ENCODE measurements around the gene PSME1.
"Not testable (repeated sequence)": the region's sequence is repeated elsewhere in the genome, so short reads cannot be mapped to it uniquely, and the experiment has no call there.

PSME1 gene

DNA sequence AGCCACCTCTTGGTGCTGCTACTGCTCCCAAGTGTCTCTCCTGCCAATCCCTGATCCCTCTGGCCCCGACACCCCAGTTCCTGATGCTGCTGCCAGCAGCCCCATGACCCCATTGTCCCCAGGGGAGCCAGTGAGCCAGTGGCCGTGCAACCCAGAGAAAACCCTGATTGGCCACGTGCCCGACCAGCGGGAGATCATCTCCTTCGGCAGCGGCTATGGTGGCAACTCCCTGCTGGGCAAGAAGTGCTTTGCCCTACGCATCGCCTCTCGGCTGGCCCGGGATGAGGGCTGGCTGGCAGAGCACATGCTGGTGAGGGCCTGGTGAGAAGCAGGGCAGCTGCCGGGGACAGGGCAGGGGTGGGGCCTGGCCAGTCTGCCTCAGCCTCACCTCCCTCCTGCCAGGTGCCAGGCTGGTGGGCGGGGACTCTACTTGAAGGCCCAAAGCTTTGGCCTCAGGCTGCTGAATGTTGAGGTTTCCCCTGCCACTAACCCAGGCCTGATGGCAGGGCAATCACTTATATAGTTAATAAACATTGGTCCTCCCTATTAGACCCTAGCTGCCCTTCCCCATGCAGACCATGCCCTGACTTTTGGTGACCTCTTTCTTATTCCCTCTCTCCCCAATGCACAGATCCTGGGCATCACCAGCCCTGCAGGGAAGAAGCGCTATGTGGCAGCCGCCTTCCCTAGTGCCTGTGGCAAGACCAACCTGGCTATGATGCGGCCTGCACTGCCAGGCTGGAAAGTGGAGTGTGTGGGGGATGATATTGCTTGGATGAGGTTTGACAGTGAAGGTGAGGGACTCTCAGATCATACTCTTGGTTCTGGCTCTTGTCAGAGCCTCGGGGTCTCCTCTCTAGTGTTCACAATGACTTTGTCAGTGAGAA lies 36.8 kb upstream of the PSME1 start:
- TF ChIP-seq, protein P1, sequence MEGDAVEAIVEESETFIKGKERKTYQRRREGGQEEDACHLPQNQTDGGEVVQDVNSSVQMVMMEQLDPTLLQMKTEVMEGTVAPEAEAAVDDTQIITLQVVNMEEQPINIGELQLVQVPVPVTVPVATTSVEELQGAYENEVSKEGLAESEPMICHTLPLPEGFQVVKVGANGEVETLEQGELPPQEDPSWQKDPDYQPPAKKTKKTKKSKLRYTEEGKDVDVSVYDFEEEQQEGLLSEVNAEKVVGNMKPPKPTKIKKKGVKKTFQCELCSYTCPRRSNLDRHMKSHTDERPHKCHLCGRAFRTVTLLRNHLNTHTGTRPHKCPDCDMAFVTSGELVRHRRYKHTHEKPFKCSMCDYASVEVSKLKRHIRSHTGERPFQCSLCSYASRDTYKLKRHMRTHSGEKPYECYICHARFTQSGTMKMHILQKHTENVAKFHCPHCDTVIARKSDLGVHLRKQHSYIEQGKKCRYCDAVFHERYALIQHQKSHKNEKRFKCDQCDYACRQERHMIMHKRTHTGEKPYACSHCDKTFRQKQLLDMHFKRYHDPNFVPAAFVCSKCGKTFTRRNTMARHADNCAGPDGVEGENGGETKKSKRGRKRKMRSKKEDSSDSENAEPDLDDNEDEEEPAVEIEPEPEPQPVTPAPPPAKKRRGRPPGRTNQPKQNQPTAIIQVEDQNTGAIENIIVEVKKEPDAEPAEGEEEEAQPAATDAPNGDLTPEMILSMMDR (conservative IDR thresholded peaks at IDR 0.05; ENCODE audit: low read depth, low read length), result no peak
- no peak overlapping the region for H3K4me3 ChIP-seq (ENCODE audit: low read length)
- no peak for DNase-seq (ENCODE audit: low read depth)

DNA sequence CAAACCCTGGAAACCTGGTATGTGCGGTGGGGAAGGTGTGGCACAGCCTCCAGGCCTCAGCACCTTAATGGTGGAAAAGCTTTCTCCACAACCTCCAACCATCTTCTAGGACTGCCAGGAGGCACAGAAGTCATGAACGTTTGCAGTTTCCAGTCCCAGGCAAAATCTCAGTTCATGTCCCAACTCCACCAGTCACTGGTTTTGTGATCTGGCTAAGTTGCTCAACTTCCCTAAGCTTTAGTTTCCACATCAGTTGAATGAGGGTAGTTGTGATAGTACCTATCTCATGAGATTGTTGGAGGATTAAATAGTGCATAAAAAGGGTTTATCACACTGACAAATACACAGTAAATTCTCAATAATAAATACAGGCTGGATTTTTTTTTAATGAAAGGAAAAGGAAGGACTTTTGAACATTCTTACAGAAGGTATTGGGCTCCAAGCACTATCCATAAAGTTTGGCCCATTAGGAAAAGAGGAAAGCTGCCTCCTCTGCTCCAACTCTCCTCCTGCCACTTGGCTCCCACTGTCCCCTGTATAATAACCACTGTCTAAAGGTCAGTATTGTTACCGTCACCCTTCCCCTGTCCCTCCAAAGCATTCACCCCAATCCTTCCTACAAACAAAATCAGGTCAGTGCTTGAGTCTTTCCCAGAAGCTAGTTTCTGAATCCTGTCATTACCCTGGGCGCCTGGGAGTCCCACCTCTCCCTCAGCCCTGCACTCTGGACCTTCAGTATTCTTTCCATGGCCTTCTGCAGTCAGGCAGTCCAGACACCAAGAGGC lies 35.6 kb upstream of the PSME1 start:
- H3K4me3 ChIP-seq (ENCODE audit: low read length), result no peak overlapping the region
- TF ChIP-seq, protein P1 (conservative IDR thresholded peaks at IDR 0.05; ENCODE audit: low read depth, low read length), result no peak
- no peak for DNase-seq (ENCODE audit: low read depth)

DNA sequence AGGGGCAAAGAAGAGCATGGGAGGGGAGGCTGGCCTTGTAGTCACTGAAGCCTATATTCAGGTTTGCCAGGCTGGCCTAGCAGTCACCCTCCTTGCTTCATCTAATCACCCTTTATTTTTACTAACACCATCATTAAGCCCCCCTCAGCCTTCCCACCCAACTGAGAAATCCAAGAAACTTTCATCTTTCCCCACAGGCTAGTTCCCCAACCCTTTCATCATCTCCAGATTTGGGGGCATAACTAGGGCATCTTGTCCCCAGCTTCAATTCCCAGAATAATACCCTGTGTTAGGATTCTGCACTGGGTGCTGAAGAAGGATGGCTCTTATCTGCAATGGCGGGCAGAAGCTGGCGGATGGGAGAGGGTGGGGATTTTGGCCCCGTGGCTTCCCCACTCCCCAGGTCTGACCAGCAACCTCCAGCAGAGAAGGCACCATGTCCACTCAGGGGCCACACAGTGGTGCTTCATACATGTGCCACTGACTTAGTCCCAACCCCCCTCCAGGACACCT lies 35.0 kb upstream of the PSME1 start:
- no peak for DNase-seq (ENCODE audit: low read depth)
- H3K4me3 ChIP-seq (ENCODE audit: low read length), result no peak overlapping the region
- TF ChIP-seq, protein P1 (conservative IDR thresholded peaks at IDR 0.05; ENCODE audit: low read depth, low read length), result no peak

DNA sequence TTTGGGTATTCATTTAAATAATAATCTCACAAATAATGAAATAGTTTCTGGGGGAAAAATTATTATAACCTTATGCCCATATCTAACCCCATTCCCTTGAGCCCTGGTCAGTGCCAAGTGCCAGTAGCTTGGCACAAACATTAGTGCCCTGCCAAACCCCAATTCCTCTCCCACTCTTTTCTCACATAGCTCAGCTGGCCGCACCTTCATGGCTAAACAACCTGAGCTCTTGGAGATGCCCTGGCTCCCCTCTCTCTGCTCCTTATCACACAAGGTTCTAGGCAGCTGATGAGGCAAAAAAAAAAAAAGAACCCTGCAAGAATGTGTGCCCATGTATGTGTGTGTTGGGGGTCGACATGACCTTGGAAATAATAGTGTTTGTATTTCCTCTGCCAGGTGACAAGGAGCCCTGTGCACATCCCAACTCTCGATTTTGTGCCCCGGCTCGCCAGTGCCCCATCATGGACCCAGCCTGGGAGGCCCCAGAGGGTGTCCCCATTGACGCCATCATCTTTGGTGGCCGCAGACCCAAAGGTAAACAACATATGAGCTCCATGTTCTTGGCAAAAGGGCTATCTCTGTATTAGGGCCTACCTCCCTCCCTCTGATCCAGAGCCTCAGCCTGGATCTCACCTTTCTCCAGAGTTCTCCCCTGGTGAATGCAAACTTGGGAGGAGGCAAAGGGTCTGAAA lies 33.5 kb upstream of the PSME1 start:
- no peak overlapping the region for H3K4me3 ChIP-seq (ENCODE audit: low read length)
- no peak for DNase-seq (ENCODE audit: low read depth)
- TF ChIP-seq, protein P1 (conservative IDR thresholded peaks at IDR 0.05; ENCODE audit: low read depth, low read length), result no peak

DNA sequence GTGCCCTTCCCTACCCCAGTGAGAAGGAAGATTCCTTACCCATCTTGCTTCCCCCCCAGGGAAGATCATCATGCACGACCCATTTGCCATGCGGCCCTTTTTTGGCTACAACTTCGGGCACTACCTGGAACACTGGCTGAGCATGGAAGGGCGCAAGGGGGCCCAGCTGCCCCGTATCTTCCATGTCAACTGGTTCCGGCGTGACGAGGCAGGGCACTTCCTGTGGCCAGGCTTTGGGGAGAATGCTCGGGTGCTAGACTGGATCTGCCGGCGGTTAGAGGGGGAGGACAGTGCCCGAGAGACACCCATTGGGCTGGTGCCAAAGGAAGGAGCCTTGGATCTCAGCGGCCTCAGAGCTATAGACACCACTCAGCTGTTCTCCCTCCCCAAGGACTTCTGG lies 32.5 kb upstream of the PSME1 start:
- no peak for DNase-seq (ENCODE audit: low read depth)
- TF ChIP-seq, protein P1 (conservative IDR thresholded peaks at IDR 0.05; ENCODE audit: low read depth, low read length), result no peak

DNA sequence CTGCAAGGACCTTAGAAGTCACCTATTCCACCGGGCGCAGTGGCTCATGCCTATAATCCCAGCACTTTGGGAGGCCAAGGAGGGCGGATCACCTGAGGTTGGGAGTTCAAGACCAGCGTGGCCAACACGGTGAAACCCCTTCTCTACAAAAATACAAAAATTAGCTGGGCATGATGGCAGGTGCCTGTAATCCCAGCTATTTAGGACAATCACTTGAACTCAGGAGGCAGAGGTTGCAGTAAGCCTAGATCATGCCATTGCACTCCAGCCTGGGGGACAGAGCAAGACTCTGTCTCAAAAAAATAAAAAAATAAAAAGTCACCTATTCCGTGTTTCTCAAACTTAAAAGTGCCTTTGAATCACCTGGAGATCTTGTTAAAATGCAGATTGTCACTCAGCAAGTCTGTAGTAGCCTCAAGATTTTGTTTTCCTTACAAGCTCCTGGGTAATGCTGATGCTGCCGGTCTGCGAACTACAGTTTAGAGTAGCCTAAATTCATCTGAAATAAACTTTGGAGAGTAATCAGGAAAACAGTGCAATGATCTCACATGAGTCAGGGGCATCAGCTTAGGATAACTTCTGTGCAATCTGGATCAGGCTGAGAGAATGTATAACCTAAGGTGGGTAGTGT lies 30.3 kb upstream of the PSME1 start:
- not testable (repeated sequence) for H3K4me3 ChIP-seq (ENCODE audit: low read length); DNase-seq (ENCODE audit: low read depth)

More for the DNA sequence above, 32.5 kb upstream of the PSME1 start:
- H3K4me3 ChIP-seq (ENCODE audit: low read length), result no peak overlapping the region
